Heart left ventricle (tissue), 16 donors: ENCODE measurements around the gene NPBWR2. TPM values are rescaled to one million over a fixed set of nuclear protein-coding genes. Genes with fewer than 3 reads are reported as not detected.
A peak's percentile ranks its signal among the peaks of the same experiment; 100 is the strongest.

Experiments used
- ATAC-seq, 4 donors: fragments of 200-7000 bp; cut with Tn5 transposase; one replicate each; pipeline ENCODE4 v1.9.1; 2020 to 2022; ENCODE audit warnings: moderate library complexity in 4 of 4, mild to moderate bottlenecking in 3 of 4, moderate number of reproducible peaks in 1 of 4
- DNase-seq, 5 donors: peaks; one replicate each; pipeline ENCODE4 v3.0.0-alpha.2; 2020
- H3K27ac ChIP-seq, 12 donors: fragments of 200-600 bp; sonication (generic) in 4 of 12; one replicate each; pipeline versions ENCODE4 v1.5.0 to v1.8.0; 2016 to 2022; ENCODE audit warnings: mild to moderate bottlenecking in 2 of 12
- H3K27me3 ChIP-seq, 9 donors: fragments of 200-600 bp; sonication (generic) in 2 of 9; one replicate each; pipeline versions ENCODE4 v1.5.1 to v1.8.0; 2016 to 2022; ENCODE audit warnings: mild to moderate bottlenecking in 3 of 9
- H3K36me3 ChIP-seq, 9 donors: fragments of 200-600 bp; sonication (generic) in 2 of 9; one replicate each; pipeline versions ENCODE4 v1.5.0 to v1.8.0; 2018 to 2022; ENCODE audit warnings: mild to moderate bottlenecking in 2 of 9
- H3K4me1 ChIP-seq, 12 donors: fragments of 200-600 bp; sonication (generic) in 4 of 12; one replicate each; pipeline versions ENCODE4 v1.5.0 to v1.8.0; 2016 to 2022; ENCODE audit warnings: mild to moderate bottlenecking in 3 of 12
- H3K4me3 ChIP-seq, 12 donors: fragments of 200-600 bp; sonication (generic) in 4 of 12; one replicate each; pipeline versions ENCODE4 v1.5.0 to v1.8.0; 2017 to 2022; ENCODE audit warnings: mild to moderate bottlenecking in 9 of 12, moderate library complexity in 4 of 12
- H3K9me3 ChIP-seq, 12 donors: fragments of 200-600 bp; sonication (generic) in 4 of 12; one replicate each; pipeline versions ENCODE4 v1.5.0 to v1.8.0; 2016 to 2022; ENCODE audit warnings: mild to moderate bottlenecking in 1 of 12
- CTCF ChIP-seq, 12 donors: fragments of 200-600 bp; sonication (generic) in 4 of 12; IDR thresholded peaks; one replicate each; pipeline versions ENCODE4 v1.5.0 to v1.8.0; 2018 to 2022; ENCODE audit warnings: antibody characterized with exemption in 12 of 12, mild to moderate bottlenecking in 5 of 12
- POLR2A ChIP-seq, 2 donors: fragments of 450-650 bp; IDR thresholded peaks; one replicate each; pipeline ENCODE4 v1.6.1; 2017; ENCODE audit warnings: antibody characterized with exemption in 2 of 2, mild to moderate bottlenecking in 2 of 2, moderate library complexity in 2 of 2
- WGBS, 4 donors: extraction: QIAGEN DNeasy Blood & Tissue Kit in 2 of 4; methylation state at CpG; one replicate each; pipeline versions ENCODE4 v1.1.5 to v1.1.7; 2013 to 2018; 5-methylcytosine and 5-hydroxymethylcytosine counted together
- intact Hi-C, 10 donors: fragments of 100-400 bp; cut with DNase I; formaldehyde crosslinking; loops; one replicate each; pipeline versions ENCODE4 v1.11.1 to v1.14.2; 2022
- polyA plus RNA-seq, 2 donors: library from polyadenylated mRNA; stranded (reverse); fragments of 200-250 nt; gene quantifications; one replicate each; pipeline ENCODE4 v1.2.3, GENCODE V29; 2013
- total RNA-seq, 9 donors: library from RNA; depleted of rRNA in 2 of 9; stranded (reverse); fragments of >200 nt in 2 of 9; fragmentation: NEBNext Ultra II Directional in 3 of 9; extraction: Animal tissue kit (Norgen Biotek cat#: 25700) in 3 of 9; gene quantifications; one replicate each; pipeline versions ENCODE4 v1.1.0 to v1.2.4, GENCODE V29; 2016 to 2023
- donor health status: ischemic (EF 13 %, LVEDD 7.1; RV severe dilation, severe dysfunction).
- donor health status: healthy with polysubstance abuse.
- donor health status: DM: no; HTN: yes; CAD: no.
- donor health status: DM: no; HTN: no; CAD: no.
- donor health status: ischemic (EF 25% LVEDD 6.9; RV normal size, moderate dysfunction).
- donor health status: ischemic (EF 25% LVEDD 5.7; RV mildly dilated, moderate dysfunction).
- donor health status: healthy.
- donor health status: DM: yes; HTN: yes; CAD: no.
- donor health status: ischemic (EF 35%, LVEDD 5.7; RV mildly dilated, moderate dysfunction).
- donor health status: nonischemic (EF 11% LVEDD 7.7; RV severe dilation, severe dysfunction).
- donor health status: DM: yes; HTN: yes; CAD: no.
- donor health status: PGD.
- donor health status: ischemic (EF 29% LVEDD 5.4; RV normal size, mild dysfunction).
- donor health status: nonischemic (EF 23%, LVEDD 6.1; RV moderate dilation, normal function).

The NPBWR2 gene
- total and polyA plus RNA-seq, 11 donors, result not detected

- no peak for DNase-seq
- H3K36me3 ChIP-seq, result no peaks in the 10 kb centered on the region
- intact Hi-C loops, result loop anchor here in 3 of 10 donors (5.0 kb wide), 2 partner anchors 38 to 173 kb away; partner anchors contain the start of gene PCMTD2 (in 1 of the 3)
- H3K4me3 ChIP-seq, result no peak overlapping the region
- no peak for TF ChIP-seq CTCF (IDR thresholded peaks at IDR 0.05)
- TF ChIP-seq POLR2A (IDR thresholded peaks at IDR 0.05), result no peak
- H3K27me3 ChIP-seq, result peaks cover 3 to 24% (median 18%) of the 10 kb centered on the region in 9 donors
- 9 to 12% (median 12%) methylated on average over 18 to 23 of the region's 23 CpGs; no CpG with 5 or more reads in 1 of the 4 donors for WGBS, 4 donors
- H3K9me3 ChIP-seq, result no peaks in the 10 kb centered on the region
- no peak overlapping the region for H3K27ac ChIP-seq
- H3K4me1 ChIP-seq, result peaks cover 0 to 35% (median 14%) of the 10 kb centered on the region in 12 donors
- no peak for ATAC-seq
These were observed 22.6 kb downstream of the NPBWR2 start for GRCh38 chr20:64084685-64085152.

GRCh38 chr20:64083804-64084684 lies 23.3 kb downstream of the NPBWR2 start, which contains the start of gene LKAAEAR1:
LKAAEAR1 (minus strand) TSS chr20:64084398; CDS start chr20:64084219, 179 bp downstream.
- Histone ChIP-seq H3K36me3 (no peaks in the 10 kb centered on the region), H3K27ac (peak within 1 kb of the TSS in 1 of 12 donors; percentile 28), H3K4me1 (peaks cover 2 to 39% (median 17%) of the 10 kb centered on the region in 12 donors), H3K27me3 (peaks cover 3 to 24% (median 18%) of the 10 kb centered on the region in 9 donors), H3K9me3 (no peaks in the 10 kb centered on the region), H3K4me3 (peak within 1 kb of the TSS; percentile 26 to 68 (median 59))
- intact Hi-C loops, result loop anchor here in 7 of 10 donors (1.0 to 5.0 kb wide), 5 partner anchors 36 to 173 kb away; partner anchors contain the start of gene PCMTD2 (in 1 of the 7)
- DNase-seq, result no peak
- TF ChIP-seq CTCF (IDR thresholded peaks at IDR 0.05), result no peak
- no peak for TF ChIP-seq POLR2A (IDR thresholded peaks at IDR 0.05)
- 2 to 6% (median 3%) methylated on average over 32 to 86 of the region's 86 CpGs for WGBS, 4 donors
- ATAC-seq, result no peak

- Histone ChIP-seq H3K36me3 (no peaks in the 10 kb centered on the region), H3K4me1 (peaks cover 2 to 46% (median 23%) of the 10 kb centered on the region in 12 donors), H3K27ac (peak overlapping the region in 1 of 12 donors; percentile 28), H3K4me3 (peak overlapping the region; percentile 26 to 68 (median 59)), H3K27me3 (peaks cover 3 to 24% (median 18%) of the 10 kb centered on the region in 9 donors), H3K9me3 (no peaks in the 10 kb centered on the region)
- intact Hi-C loops, result loop anchor here in 7 of 10 donors (1.0 to 5.0 kb wide), 5 partner anchors 37 to 174 kb away; partner anchors contain the start of gene PCMTD2 (in 1 of the 7)
- peak; percentile 70 to 88 (median 79) for DNase-seq
- TF ChIP-seq POLR2A (IDR thresholded peaks at IDR 0.05), result no peak
- peak; percentile 46 to 80 (median 68) for TF ChIP-seq CTCF (IDR thresholded peaks at IDR 0.05)
- peak in 3 of 4 donors; percentile 59 to 62 (median 61) for ATAC-seq
- 1 to 4% (median 1%) methylated on average over 22 to 52 of the region's 52 CpGs for WGBS, 4 donors
These were observed 24.0 kb downstream of the NPBWR2 start for GRCh38 chr20:64083378-64083803.
